GM12873 (cell line): ENCODE measurements around the gene DOK7.

Source experiments
- CTCF ChIP-seq: IDR thresholded peaks from 2 replicates; pipeline ENCODE4 v1.5.1; 2012; ENCODE audit warnings: low read depth, mild to moderate bottlenecking, moderate library complexity, low read length, control low read depth; ENCODE audit not compliant: insufficient read depth; ENCODE audit errors: missing control alignments

Gene DOK7

GRCh38 chr4:3445111-3445820 is 17.8 kb upstream of the DOK7 start:
- no peak for TF ChIP-seq CTCF

DNA sequence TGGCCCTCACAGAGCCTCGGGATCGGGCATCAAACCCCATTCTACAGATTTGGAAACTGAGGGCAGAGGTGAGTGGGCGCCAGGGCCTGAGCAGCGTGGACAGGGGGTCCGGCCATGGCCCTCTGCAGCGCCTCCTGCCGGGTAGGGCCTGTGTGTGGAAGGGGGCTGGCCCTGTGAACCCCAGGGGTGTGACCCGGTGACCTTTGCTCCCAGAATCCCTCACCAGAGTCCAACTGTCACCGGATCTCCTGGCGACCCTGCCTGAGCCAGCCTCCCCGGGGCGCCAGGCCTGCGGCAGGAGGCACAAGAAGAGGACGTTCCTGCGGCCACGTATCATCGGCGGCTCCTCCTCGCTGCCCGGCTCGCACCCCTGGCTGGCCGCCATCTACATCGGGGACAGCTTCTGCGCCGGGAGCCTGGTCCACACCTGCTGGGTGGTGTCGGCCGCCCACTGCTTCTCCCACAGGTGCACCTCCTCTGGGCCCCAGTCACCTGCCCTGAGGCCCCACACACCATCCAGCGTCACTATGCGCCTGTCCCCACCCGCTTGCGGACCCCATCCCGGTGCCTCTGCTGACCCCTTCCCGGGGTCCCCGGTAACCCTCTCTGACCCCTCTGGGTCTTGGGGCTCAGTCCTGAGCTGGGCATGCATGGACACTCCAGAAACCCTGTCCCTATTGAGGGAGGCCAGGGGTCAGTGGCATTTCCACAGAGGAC is 17.1 kb upstream of the DOK7 start:
- no peak for TF ChIP-seq CTCF

- no peak for TF ChIP-seq CTCF
Measured at GRCh38 chr4:3446631-3447320, 16.3 kb upstream of the DOK7 start.

DNA sequence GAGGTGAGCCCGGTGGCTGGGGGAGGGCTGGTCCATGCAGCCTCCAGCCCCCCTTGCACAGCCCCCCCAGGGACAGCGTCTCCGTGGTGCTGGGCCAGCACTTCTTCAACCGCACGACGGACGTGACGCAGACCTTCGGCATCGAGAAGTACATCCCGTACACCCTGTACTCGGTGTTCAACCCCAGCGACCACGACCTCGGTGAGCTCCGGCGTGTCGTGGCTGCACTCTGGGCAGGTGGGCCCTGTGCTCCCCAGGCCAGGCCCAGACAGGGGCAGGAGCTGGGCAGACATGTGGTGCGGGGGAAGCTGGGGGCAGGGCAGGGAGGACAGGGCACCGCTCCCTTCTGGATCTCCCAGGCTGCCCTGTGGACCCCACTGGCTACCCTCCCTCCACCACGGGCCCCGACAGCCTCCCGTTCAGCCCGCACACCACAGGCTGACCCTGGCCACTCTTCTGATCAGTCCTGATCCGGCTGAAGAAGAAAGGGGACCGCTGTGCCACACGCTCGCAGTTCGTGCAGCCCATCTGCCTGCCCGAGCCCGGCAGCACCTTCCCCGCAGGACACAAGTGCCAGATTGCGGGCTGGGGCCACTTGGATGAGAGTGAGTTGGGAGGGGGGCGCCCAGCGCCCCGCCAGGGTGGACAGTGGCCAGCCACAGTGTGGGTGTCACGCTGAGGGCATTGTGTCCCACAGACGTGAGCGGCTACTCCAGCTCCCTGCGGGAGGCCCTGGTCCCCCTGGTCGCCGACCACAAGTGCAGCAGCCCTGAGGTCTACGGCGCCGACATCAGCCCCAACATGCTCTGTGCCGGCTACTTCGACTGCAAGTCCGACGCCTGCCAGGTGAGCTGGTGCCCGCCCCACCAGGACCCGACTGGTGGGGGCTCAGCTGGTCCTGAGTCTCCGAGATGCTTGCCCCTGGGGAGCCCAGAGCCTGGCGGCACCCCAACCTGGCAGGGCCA is 15.4 kb upstream of the DOK7 start:
- TF ChIP-seq CTCF: no peak

DNA sequence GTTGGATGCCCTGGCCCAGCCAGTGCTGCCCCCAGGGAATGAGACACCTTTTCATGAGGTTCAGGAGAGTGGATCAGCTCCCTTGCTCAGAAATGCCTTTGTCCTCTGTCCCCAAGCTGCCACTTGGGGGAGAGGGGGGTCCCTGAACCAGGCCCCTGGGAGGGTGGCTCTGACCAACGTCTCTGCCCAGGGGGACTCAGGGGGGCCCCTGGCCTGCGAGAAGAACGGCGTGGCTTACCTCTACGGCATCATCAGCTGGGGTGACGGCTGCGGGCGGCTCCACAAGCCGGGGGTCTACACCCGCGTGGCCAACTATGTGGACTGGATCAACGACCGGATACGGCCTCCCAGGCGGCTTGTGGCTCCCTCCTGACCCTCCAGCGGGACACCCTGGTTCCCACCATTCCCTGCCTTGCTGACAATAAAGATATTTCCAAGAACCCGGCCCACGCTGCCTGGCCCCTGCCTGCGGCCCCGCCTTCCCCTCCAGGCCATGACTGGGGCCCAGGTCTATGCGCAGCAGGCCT is 14.0 kb upstream of the DOK7 start:
- no peak for TF ChIP-seq CTCF

- no peak for TF ChIP-seq CTCF
Measured at GRCh38 chr4:3449574-3450534, 13.3 kb upstream of the DOK7 start.
